BLaER1 (cell line): ENCODE data around the gene UBAP2L.

Experiments used
- H3K27ac ChIP-seq: shearing (Covaris generic); formaldehyde crosslinking; 2 replicates; pipeline ENCODE4 v1.8.1; 2022
- H3K27me3 ChIP-seq: shearing (Covaris generic); formaldehyde crosslinking; 2 replicates; pipeline ENCODE4 v1.8.1; 2022
- H3K36me3 ChIP-seq: shearing (Covaris generic); formaldehyde crosslinking; 2 replicates; pipeline ENCODE4 v1.8.1; 2022
- H3K4me1 ChIP-seq: shearing (Covaris generic); formaldehyde crosslinking; 2 replicates; pipeline ENCODE4 v1.8.1; 2022
- H3K4me2 ChIP-seq: shearing (Covaris generic); formaldehyde crosslinking; 2 replicates; pipeline ENCODE4 v1.8.1; 2022
- H3K4me3 ChIP-seq: shearing (Covaris generic); formaldehyde crosslinking; 2 replicates; pipeline ENCODE4 v1.8.1; 2022
- H3K9ac ChIP-seq: shearing (Covaris generic); formaldehyde crosslinking; 2 replicates; pipeline ENCODE4 v1.8.1; 2022
- H3K9me3 ChIP-seq: shearing (Covaris generic); formaldehyde crosslinking; 2 replicates; pipeline ENCODE4 v1.8.1; 2022
- H4K20me1 ChIP-seq: shearing (Covaris generic); formaldehyde crosslinking; 2 replicates; pipeline ENCODE4 v1.8.1; 2022
- Cebpa-rat ChIP-seq: shearing (Covaris generic); IDR thresholded peaks from 2 replicates; pipeline ENCODE4 v1.8.1; 2022

The UBAP2L gene, protein sequence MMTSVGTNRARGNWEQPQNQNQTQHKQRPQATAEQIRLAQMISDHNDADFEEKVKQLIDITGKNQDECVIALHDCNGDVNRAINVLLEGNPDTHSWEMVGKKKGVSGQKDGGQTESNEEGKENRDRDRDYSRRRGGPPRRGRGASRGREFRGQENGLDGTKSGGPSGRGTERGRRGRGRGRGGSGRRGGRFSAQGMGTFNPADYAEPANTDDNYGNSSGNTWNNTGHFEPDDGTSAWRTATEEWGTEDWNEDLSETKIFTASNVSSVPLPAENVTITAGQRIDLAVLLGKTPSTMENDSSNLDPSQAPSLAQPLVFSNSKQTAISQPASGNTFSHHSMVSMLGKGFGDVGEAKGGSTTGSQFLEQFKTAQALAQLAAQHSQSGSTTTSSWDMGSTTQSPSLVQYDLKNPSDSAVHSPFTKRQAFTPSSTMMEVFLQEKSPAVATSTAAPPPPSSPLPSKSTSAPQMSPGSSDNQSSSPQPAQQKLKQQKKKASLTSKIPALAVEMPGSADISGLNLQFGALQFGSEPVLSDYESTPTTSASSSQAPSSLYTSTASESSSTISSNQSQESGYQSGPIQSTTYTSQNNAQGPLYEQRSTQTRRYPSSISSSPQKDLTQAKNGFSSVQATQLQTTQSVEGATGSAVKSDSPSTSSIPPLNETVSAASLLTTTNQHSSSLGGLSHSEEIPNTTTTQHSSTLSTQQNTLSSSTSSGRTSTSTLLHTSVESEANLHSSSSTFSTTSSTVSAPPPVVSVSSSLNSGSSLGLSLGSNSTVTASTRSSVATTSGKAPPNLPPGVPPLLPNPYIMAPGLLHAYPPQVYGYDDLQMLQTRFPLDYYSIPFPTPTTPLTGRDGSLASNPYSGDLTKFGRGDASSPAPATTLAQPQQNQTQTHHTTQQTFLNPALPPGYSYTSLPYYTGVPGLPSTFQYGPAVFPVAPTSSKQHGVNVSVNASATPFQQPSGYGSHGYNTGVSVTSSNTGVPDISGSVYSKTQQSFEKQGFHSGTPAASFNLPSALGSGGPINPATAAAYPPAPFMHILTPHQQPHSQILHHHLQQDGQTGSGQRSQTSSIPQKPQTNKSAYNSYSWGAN

GRCh38 chr1:154220071-154220969, at the start of gene UBAP2L:
Gene UBAP2L (plus strand): TSS chr1:154220955. CDS start chr1:154225124, 4,169 bp downstream.
- Histone ChIP-seq H3K27me3 (no peaks in the 10 kb centered on the region), H3K4me2 (peak within 1 kb of the TSS; percentile 93), H3K9ac (peak within 1 kb of the TSS; percentile 99), H3K36me3 (peaks cover 49% of the 10 kb centered on the region), H3K4me3 (peak within 1 kb of the TSS; percentile 92), H3K27ac (peak within 1 kb of the TSS; percentile 98), H3K9me3 (no peaks in the 10 kb centered on the region), H4K20me1 (peaks cover 76% of the 10 kb centered on the region), H3K4me1 (peaks cover 44% of the 10 kb centered on the region)
- no peak for TF ChIP-seq Cebpa-rat

DNA sequence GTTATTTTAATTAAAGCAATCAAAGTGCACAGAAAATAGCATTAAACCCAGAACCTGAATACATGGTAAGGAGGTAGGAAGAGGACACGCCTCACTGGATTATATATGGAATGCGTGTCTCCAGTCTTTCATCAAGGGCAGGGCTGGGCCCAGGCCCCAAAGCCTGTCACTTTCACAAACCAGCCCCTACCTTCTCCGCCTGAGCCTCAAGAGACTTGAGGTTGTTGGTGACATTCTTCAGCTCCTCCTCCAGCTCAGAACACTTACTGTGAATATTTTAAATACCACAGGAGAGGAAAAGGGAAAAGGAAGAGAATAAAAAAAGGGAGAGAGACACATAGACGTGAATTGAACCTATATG, 49.6 kb upstream of the UBAP2L start:
- Histone ChIP-seq H3K9ac (no peak overlapping the region), H3K4me3 (no peak overlapping the region), H3K9me3 (no peaks in the 10 kb centered on the region), H3K36me3 (peaks cover 99% of the 10 kb centered on the region), H4K20me1 (peaks cover 93% of the 10 kb centered on the region), H3K27me3 (no peaks in the 10 kb centered on the region), H3K27ac (no peak overlapping the region), H3K4me1 (peaks cover 13% of the 10 kb centered on the region), H3K4me2 (no peak overlapping the region)
- TF ChIP-seq Cebpa-rat = no peak

- no peak overlapping the region for H3K9ac ChIP-seq
These were observed 48.9 kb upstream of the UBAP2L start for GRCh38 chr1:154171880-154172279.

GRCh38 chr1:154174654-154175053, 46.1 kb upstream of the UBAP2L start:
- Histone ChIP-seq H4K20me1 (peaks cover 93% of the 10 kb centered on the region), H3K9ac (no peak overlapping the region), H3K4me3 (no peak overlapping the region), H3K4me1 (peaks cover 48% of the 10 kb centered on the region), H3K27me3 (no peaks in the 10 kb centered on the region), H3K36me3 (peaks cover 97% of the 10 kb centered on the region), H3K4me2 (no peak overlapping the region), H3K9me3 (no peaks in the 10 kb centered on the region), H3K27ac (no peak overlapping the region)
- TF ChIP-seq Cebpa-rat = no peak

More at GRCh38 chr1:154171880-154172279, 48.9 kb upstream of the UBAP2L start:
- Histone ChIP-seq H3K4me2 (no peak overlapping the region), H3K27ac (no peak overlapping the region), H3K9me3 (no peaks in the 10 kb centered on the region), H3K4me3 (no peak overlapping the region), H4K20me1 (peaks cover 93% of the 10 kb centered on the region), H3K36me3 (peaks cover 98% of the 10 kb centered on the region), H3K27me3 (no peaks in the 10 kb centered on the region), H3K4me1 (peaks cover 20% of the 10 kb centered on the region)
- no peak for TF ChIP-seq Cebpa-rat

- Histone ChIP-seq H4K20me1 (peaks cover 100% of the 10 kb centered on the region), H3K9ac (peak overlapping the region; percentile 35; the same call in 1 of the 2 replicates), H3K27me3 (no peaks in the 10 kb centered on the region), H3K27ac (peak overlapping the region; percentile 62), H3K4me2 (peak overlapping the region; percentile 96), H3K4me1 (peaks cover 64% of the 10 kb centered on the region), H3K9me3 (no peaks in the 10 kb centered on the region), H3K36me3 (peaks cover 90% of the 10 kb centered on the region), H3K4me3 (peak overlapping the region; percentile 32; the same call in 1 of the 2 replicates)
- TF ChIP-seq Cebpa-rat = no peak
These were observed 44.4 kb upstream of the UBAP2L start for GRCh38 chr1:154176337-154176736.

GRCh38 chr1:154178013-154178412, 42.7 kb upstream of the UBAP2L start:
- peaks cover 69% of the 10 kb centered on the region for H3K4me1 ChIP-seq
- no peaks in the 10 kb centered on the region for H3K27me3 ChIP-seq
- peak overlapping the region; percentile 53; the same call in 1 of the 2 replicates for H3K9ac ChIP-seq
- peak overlapping the region; percentile 16; the same call in 1 of the 2 replicates for H3K27ac ChIP-seq
- H4K20me1 ChIP-seq = peaks cover 99% of the 10 kb centered on the region
- H3K9me3 ChIP-seq = no peaks in the 10 kb centered on the region
- peaks cover 74% of the 10 kb centered on the region for H3K36me3 ChIP-seq
- no peak for TF ChIP-seq Cebpa-rat
- no peak overlapping the region for H3K4me3 ChIP-seq
- H3K4me2 ChIP-seq = peak overlapping the region; percentile 96

DNA sequence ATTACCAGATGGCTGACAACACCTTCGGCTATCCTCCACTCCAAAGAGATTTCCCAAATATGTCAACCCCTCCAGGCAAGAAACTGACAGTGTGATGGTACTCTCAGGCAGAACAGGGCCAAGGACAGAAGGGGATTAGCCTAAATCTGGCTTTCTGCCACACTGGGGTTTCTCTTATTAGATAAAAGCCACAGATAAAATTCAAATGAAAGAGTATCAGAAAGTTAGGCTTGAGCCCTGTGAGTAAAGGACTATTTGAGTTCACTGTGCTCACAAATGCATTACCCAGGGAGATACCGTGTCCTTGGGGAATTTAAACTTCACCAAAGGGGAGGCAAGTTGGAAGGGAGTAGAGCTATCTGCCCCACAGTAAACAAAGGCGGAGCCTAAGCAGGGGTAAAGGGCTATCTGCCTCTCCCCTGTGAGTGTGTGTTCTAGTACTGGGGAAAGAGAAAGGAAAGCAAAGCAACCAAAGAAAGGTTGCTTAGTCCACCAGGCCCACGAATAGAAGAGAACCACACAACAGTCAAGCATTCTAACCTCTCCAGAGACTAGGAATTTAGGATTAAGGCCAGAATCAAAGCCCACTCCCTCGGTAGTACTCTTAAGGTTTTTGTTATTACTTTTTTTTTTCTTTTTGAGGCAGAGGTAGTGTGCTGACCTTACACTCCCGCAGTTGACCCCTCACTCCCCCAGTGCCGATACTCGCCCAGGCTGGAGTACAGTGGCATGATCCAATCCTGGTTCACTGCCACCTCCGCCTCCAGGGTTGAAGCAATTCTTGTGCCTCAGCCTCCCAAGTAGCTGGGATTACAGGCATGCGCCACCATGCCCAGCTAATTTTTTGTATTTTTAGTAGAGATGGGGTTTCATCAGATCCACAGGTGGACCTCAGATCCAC, 41.6 kb upstream of the UBAP2L start:
- peak overlapping the region; percentile 96 for H3K4me2 ChIP-seq
- H3K27ac ChIP-seq = peak overlapping the region; percentile 49; the same call in 1 of the 2 replicates
- peak overlapping the region; percentile 35 for H3K4me3 ChIP-seq
- no peaks in the 10 kb centered on the region for H3K27me3 ChIP-seq
- no peak for TF ChIP-seq Cebpa-rat
- H3K36me3 ChIP-seq = peaks cover 62% of the 10 kb centered on the region
- peak overlapping the region; percentile 53; the same call in 1 of the 2 replicates for H3K9ac ChIP-seq
- H3K9me3 ChIP-seq = no peaks in the 10 kb centered on the region
- H4K20me1 ChIP-seq = peaks cover 88% of the 10 kb centered on the region
- peaks cover 77% of the 10 kb centered on the region for H3K4me1 ChIP-seq
